Measurements from ENCODE around the gene NRXN3. TPM values are rescaled to one million over a fixed set of nuclear protein-coding genes. Genes with fewer than 3 reads are reported as not detected.

NRXN3 gene
- total and polyA plus RNA-seq, 2 experiments from 2014 or later = 1.0 to 1.8 TPM

GRCh38 chr14:79175671-79176070 is 1005.5 kb downstream of the NRXN3 start:
- Histone ChIP-seq H2AFZ (no peak overlapping the region), H3K9me2 (ENCODE audit: insufficient read depth) (no peaks in the 10 kb centered on the region), H4K20me1 (replicated peaks; ENCODE audit: insufficient read depth) (no peaks in the 10 kb centered on the region), H3K4me1 (ENCODE audit: insufficient read depth) (no peaks in the 10 kb centered on the region), H3K4me2 (no peak overlapping the region), H3K79me2 (replicated peaks; ENCODE audit: insufficient read depth) (no peaks in the 10 kb centered on the region), H3K27me3 (ENCODE audit: insufficient read depth) (no peaks in the 10 kb centered on the region), H3K27ac (ENCODE audit: low read depth) (no peak overlapping the region), H3K36me3 (ENCODE audit: insufficient read depth) (no peaks in the 10 kb centered on the region), H3F3A (replicated peaks; ENCODE audit: low read depth) (no peaks in the 10 kb centered on the region), H3K4me3 (no peak overlapping the region)
- H3K9me3 Mint-ChIP-seq = no peaks in the 10 kb centered on the region
- DNase-seq (ENCODE audit: low spot score) (no peak), ATAC-seq (no peak)
- H3K4me1 Mint-ChIP-seq = peaks cover 16% of the 10 kb centered on the region
- no peak overlapping the region for H3K4me3 Mint-ChIP-seq
- TF ChIP-seq, protein P1, sequence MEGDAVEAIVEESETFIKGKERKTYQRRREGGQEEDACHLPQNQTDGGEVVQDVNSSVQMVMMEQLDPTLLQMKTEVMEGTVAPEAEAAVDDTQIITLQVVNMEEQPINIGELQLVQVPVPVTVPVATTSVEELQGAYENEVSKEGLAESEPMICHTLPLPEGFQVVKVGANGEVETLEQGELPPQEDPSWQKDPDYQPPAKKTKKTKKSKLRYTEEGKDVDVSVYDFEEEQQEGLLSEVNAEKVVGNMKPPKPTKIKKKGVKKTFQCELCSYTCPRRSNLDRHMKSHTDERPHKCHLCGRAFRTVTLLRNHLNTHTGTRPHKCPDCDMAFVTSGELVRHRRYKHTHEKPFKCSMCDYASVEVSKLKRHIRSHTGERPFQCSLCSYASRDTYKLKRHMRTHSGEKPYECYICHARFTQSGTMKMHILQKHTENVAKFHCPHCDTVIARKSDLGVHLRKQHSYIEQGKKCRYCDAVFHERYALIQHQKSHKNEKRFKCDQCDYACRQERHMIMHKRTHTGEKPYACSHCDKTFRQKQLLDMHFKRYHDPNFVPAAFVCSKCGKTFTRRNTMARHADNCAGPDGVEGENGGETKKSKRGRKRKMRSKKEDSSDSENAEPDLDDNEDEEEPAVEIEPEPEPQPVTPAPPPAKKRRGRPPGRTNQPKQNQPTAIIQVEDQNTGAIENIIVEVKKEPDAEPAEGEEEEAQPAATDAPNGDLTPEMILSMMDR (conservative IDR thresholded peaks at IDR 0.05; ENCODE audit: low read depth in 2 of 2) = no peak
- TF ChIP-seq, protein P2, sequence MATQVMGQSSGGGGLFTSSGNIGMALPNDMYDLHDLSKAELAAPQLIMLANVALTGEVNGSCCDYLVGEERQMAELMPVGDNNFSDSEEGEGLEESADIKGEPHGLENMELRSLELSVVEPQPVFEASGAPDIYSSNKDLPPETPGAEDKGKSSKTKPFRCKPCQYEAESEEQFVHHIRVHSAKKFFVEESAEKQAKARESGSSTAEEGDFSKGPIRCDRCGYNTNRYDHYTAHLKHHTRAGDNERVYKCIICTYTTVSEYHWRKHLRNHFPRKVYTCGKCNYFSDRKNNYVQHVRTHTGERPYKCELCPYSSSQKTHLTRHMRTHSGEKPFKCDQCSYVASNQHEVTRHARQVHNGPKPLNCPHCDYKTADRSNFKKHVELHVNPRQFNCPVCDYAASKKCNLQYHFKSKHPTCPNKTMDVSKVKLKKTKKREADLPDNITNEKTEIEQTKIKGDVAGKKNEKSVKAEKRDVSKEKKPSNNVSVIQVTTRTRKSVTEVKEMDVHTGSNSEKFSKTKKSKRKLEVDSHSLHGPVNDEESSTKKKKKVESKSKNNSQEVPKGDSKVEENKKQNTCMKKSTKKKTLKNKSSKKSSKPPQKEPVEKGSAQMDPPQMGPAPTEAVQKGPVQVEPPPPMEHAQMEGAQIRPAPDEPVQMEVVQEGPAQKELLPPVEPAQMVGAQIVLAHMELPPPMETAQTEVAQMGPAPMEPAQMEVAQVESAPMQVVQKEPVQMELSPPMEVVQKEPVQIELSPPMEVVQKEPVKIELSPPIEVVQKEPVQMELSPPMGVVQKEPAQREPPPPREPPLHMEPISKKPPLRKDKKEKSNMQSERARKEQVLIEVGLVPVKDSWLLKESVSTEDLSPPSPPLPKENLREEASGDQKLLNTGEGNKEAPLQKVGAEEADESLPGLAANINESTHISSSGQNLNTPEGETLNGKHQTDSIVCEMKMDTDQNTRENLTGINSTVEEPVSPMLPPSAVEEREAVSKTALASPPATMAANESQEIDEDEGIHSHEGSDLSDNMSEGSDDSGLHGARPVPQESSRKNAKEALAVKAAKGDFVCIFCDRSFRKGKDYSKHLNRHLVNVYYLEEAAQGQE (IDR thresholded peaks at IDR 0.05; ENCODE audit: unreplicated experiment) = no peak
- TF ChIP-seq ZNF331 (CRISPR knock-in tag; IDR thresholded peaks at IDR 0.05; ENCODE audit: low read depth) (no peak), JUNB (IDR thresholded peaks at IDR 0.05; ENCODE audit: unreplicated experiment) (no peak), CREB1 (CRISPR knock-in tag; IDR thresholded peaks at IDR 0.05; ENCODE audit: low read depth) (no peak), STAT1 (IDR thresholded peaks at IDR 0.05; ENCODE audit: unreplicated experiment) (no peak), EZH2phosphoT487 (IDR thresholded peaks at IDR 0.05; ENCODE audit: unreplicated experiment) (no peak), EZH2 (IDR thresholded peaks at IDR 0.05; ENCODE audit: low read depth, unreplicated experiment) (no peak), POLR2AphosphoS5 (IDR thresholded peaks at IDR 0.05; ENCODE audit: low read depth) (no peak), ETS1 (IDR thresholded peaks at IDR 0.05) (no peak), ZNF114 (CRISPR knock-in tag; IDR thresholded peaks at IDR 0.05) (no peak), NANOG (IDR thresholded peaks at IDR 0.05; ENCODE audit: borderline replicate concordance) (no peak)
- TF ChIP-seq, protein P3, sequence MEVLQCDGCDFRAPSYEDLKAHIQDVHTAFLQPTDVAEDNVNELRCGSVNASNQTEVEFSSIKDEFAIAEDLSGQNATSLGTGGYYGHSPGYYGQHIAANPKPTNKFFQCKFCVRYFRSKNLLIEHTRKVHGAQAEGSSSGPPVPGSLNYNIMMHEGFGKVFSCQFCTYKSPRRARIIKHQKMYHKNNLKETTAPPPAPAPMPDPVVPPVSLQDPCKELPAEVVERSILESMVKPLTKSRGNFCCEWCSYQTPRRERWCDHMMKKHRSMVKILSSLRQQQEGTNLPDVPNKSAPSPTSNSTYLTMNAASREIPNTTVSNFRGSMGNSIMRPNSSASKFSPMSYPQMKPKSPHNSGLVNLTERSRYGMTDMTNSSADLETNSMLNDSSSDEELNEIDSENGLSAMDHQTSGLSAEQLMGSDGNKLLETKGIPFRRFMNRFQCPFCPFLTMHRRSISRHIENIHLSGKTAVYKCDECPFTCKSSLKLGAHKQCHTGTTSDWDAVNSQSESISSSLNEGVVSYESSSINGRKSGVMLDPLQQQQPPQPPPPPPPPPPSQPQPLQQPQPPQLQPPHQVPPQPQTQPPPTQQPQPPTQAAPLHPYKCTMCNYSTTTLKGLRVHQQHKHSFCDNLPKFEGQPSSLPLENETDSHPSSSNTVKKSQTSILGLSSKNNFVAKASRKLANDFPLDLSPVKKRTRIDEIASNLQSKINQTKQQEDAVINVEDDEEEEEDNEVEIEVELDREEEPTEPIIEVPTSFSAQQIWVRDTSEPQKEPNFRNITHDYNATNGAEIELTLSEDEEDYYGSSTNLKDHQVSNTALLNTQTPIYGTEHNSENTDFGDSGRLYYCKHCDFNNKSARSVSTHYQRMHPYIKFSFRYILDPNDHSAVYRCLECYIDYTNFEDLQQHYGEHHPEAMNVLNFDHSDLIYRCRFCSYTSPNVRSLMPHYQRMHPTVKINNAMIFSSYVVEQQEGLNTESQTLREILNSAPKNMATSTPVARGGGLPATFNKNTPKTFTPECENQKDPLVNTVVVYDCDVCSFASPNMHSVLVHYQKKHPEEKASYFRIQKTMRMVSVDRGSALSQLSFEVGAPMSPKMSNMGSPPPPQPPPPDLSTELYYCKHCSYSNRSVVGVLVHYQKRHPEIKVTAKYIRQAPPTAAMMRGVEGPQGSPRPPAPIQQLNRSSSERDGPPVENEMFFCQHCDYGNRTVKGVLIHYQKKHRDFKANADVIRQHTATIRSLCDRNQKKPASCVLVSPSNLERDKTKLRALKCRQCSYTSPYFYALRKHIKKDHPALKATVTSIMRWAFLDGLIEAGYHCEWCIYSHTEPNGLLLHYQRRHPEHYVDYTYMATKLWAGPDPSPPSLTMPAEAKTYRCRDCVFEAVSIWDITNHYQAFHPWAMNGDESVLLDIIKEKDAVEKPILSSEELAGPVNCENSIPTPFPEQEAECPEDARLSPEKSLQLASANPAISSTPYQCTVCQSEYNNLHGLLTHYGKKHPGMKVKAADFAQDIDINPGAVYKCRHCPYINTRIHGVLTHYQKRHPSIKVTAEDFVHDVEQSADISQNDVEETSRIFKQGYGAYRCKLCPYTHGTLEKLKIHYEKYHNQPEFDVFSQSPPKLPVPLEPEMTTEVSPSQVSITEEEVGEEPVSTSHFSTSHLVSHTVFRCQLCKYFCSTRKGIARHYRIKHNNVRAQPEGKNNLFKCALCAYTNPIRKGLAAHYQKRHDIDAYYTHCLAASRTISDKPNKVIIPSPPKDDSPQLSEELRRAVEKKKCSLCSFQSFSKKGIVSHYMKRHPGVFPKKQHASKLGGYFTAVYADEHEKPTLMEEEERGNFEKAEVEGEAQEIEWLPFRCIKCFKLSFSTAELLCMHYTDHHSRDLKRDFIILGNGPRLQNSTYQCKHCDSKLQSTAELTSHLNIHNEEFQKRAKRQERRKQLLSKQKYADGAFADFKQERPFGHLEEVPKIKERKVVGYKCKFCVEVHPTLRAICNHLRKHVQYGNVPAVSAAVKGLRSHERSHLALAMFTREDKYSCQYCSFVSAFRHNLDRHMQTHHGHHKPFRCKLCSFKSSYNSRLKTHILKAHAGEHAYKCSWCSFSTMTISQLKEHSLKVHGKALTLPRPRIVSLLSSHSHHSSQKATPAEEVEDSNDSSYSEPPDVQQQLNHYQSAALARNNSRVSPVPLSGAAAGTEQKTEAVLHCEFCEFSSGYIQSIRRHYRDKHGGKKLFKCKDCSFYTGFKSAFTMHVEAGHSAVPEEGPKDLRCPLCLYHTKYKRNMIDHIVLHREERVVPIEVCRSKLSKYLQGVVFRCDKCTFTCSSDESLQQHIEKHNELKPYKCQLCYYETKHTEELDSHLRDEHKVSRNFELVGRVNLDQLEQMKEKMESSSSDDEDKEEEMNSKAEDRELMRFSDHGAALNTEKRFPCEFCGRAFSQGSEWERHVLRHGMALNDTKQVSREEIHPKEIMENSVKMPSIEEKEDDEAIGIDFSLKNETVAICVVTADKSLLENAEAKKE (CRISPR knock-in tag; IDR thresholded peaks at IDR 0.05) = no peak
- peaks cover 3% of the 10 kb centered on the region for H3K27me3 Mint-ChIP-seq (ENCODE audit: insufficient read depth, low read depth, poor library complexity)
- no peaks in the 10 kb centered on the region for H3K36me3 Mint-ChIP-seq (ENCODE audit: low read depth)
- no peak overlapping the region for H3K27ac Mint-ChIP-seq

All from GM23338 (cell line).